Trophoblast cell (in vitro differentiated cells and primary cell): Measurements from ENCODE around the gene LLGL1.

Experiments used
- DNase-seq, 2 donors: peaks; one replicate each; pipeline ENCODE4 v3.0.0-alpha.2; 2016
- H2AFZ ChIP-seq: 2 replicates; pipeline ENCODE4 v1.6.1; 2013; ENCODE audit warnings: low read length, moderate library complexity, mild to moderate bottlenecking; ENCODE audit not compliant: insufficient read depth, poor library complexity
- H2AK5ac ChIP-seq: 2 replicates; pipeline ENCODE4 v1.6.1; 2013; ENCODE audit warnings: mild to moderate bottlenecking, low read length
- H2BK120ac ChIP-seq: 2 replicates; pipeline ENCODE4 v1.6.1; 2013; ENCODE audit warnings: low read length, mild to moderate bottlenecking, moderate library complexity; ENCODE audit not compliant: insufficient read depth, poor library complexity
- H2BK12ac ChIP-seq: 2 replicates; pipeline ENCODE4 v1.6.1; 2013; ENCODE audit warnings: mild to moderate bottlenecking, low read length, moderate library complexity
- H2BK5ac ChIP-seq: 2 replicates; pipeline ENCODE4 v1.6.1; 2013; ENCODE audit warnings: low read length, low read depth, moderate library complexity, mild to moderate bottlenecking; ENCODE audit not compliant: poor library complexity
- H3K14ac ChIP-seq: 2 replicates; pipeline ENCODE4 v1.6.1; 2013; ENCODE audit warnings: mild to moderate bottlenecking, low read length
- H3K18ac ChIP-seq: 2 replicates; pipeline ENCODE4 v1.6.1; 2013; ENCODE audit warnings: mild to moderate bottlenecking, low read length
- H3K23ac ChIP-seq: 2 replicates; pipeline ENCODE4 v1.6.1; 2013; ENCODE audit warnings: low read length
- H3K27ac ChIP-seq: 2 replicates; pipeline ENCODE4 v1.5.1; 2013; ENCODE audit warnings: low read depth, mild to moderate bottlenecking, inconsistent platforms, low read length, moderate library complexity
- H3K27me3 ChIP-seq: 2 replicates; pipeline ENCODE4 v1.6.1; 2013; ENCODE audit warnings: inconsistent platforms, mild to moderate bottlenecking, low read length, moderate library complexity; ENCODE audit not compliant: insufficient read depth
- H3K36me3 ChIP-seq, 2 experiments: 1 replicate in 1 of 2; 2 replicates in 1 of 2; pipeline ENCODE4 v1.6.1; 2013; ENCODE audit warnings: low read length in 2 of 2, mild to moderate bottlenecking in 2 of 2, moderate library complexity in 1 of 2; ENCODE audit not compliant: insufficient read depth in 2 of 2, control insufficient read depth in 1 of 2
- H3K4ac ChIP-seq: 2 replicates; pipeline ENCODE4 v1.6.1; 2013; ENCODE audit warnings: low read depth, mild to moderate bottlenecking, low read length, moderate library complexity
- H3K4me1 ChIP-seq, 2 experiments: 1 replicate in 1 of 2; 2 replicates in 1 of 2; pipeline ENCODE4 v1.6.1; 2013; ENCODE audit warnings: low read length in 2 of 2, mild to moderate bottlenecking in 2 of 2, moderate library complexity in 1 of 2; ENCODE audit not compliant: insufficient read depth in 2 of 2, control insufficient read depth in 1 of 2
- H3K4me2 ChIP-seq: 2 replicates; pipeline ENCODE4 v1.6.1; 2013; ENCODE audit warnings: inconsistent platforms, mild to moderate bottlenecking, low read length, moderate library complexity
- H3K4me3 ChIP-seq: 2 replicates; pipeline ENCODE4 v1.5.1; 2013; ENCODE audit warnings: mild to moderate bottlenecking, low read depth, low read length, inconsistent platforms
- H3K79me1 ChIP-seq: one replicate; pipeline ENCODE4 v1.6.1; 2013; ENCODE audit warnings: low read length
- H3K79me2 ChIP-seq: 2 replicates; pipeline ENCODE4 v1.6.1; 2013; ENCODE audit warnings: low read length, mild to moderate bottlenecking; ENCODE audit not compliant: control insufficient read depth, insufficient read depth, poor library complexity
- H3K9ac ChIP-seq: 2 replicates; pipeline ENCODE4 v1.6.1; 2013; ENCODE audit warnings: mild to moderate bottlenecking, low read length
- H3K9me3 ChIP-seq: 2 replicates; pipeline ENCODE4 v1.6.1; 2013; ENCODE audit warnings: low read depth, mild to moderate bottlenecking, control low read depth, inconsistent platforms, low read length; ENCODE audit not compliant: insufficient read depth
- H4K12ac ChIP-seq: 2 replicates; pipeline ENCODE4 v1.6.1; 2013; ENCODE audit warnings: low read depth, mild to moderate bottlenecking, low read length, moderate library complexity
- H4K8ac ChIP-seq: 2 replicates; pipeline ENCODE4 v1.6.1; 2013; ENCODE audit warnings: low read depth, mild to moderate bottlenecking, low read length, moderate library complexity
- H4K91ac ChIP-seq: one replicate; pipeline ENCODE4 v1.6.1; 2013; ENCODE audit warnings: low read depth, mild to moderate bottlenecking, low read length, moderate library complexity
- WGBS: extraction: QIAGEN DNeasy Blood & Tissue Kit; methylation state at CpG from one replicate; pipeline ENCODE4 v1.1.7; 2013; ENCODE audit warnings: missing lambda C conversion rate; ENCODE audit not compliant: insufficient read length, insufficient coverage; ENCODE audit errors: extremely low coverage; 5-methylcytosine and 5-hydroxymethylcytosine counted together

LLGL1 gene

GRCh38 chr17:18285296-18285695, 59.9 kb downstream of the LLGL1 start:
- H2AK5ac ChIP-seq = no peak overlapping the region
- no peaks in the 10 kb centered on the region for H3K79me1 ChIP-seq
- H3K9ac ChIP-seq = no peak overlapping the region
- H3K27ac ChIP-seq = no peak overlapping the region
- no peak overlapping the region for H3K4me3 ChIP-seq
- no peak overlapping the region for H2BK12ac ChIP-seq
- no peak overlapping the region for H3K23ac ChIP-seq
- peaks cover 64 to 68% of the 10 kb centered on the region in 2 experiments for H3K36me3 ChIP-seq
- no peak for DNase-seq
- no peak overlapping the region for H4K8ac ChIP-seq
- no peak overlapping the region for H4K12ac ChIP-seq
- H2BK5ac ChIP-seq = no peak overlapping the region
- no peaks in the 10 kb centered on the region for H3K27me3 ChIP-seq
- no peak overlapping the region for H3K4me2 ChIP-seq
- no peak overlapping the region for H3K18ac ChIP-seq
- H3K4ac ChIP-seq = no peak overlapping the region
- no peak overlapping the region for H4K91ac ChIP-seq
- H3K4me1 ChIP-seq = no peaks in the 10 kb centered on the region
- no peaks in the 10 kb centered on the region for H3K9me3 ChIP-seq
- H2BK120ac ChIP-seq = no peak overlapping the region
- no peaks in the 10 kb centered on the region for H3K79me2 ChIP-seq
- no peak overlapping the region for H3K14ac ChIP-seq
- WGBS = no CpG with 5 or more reads among the region's 11 CpGs
- no peak overlapping the region for H2AFZ ChIP-seq

DNA sequence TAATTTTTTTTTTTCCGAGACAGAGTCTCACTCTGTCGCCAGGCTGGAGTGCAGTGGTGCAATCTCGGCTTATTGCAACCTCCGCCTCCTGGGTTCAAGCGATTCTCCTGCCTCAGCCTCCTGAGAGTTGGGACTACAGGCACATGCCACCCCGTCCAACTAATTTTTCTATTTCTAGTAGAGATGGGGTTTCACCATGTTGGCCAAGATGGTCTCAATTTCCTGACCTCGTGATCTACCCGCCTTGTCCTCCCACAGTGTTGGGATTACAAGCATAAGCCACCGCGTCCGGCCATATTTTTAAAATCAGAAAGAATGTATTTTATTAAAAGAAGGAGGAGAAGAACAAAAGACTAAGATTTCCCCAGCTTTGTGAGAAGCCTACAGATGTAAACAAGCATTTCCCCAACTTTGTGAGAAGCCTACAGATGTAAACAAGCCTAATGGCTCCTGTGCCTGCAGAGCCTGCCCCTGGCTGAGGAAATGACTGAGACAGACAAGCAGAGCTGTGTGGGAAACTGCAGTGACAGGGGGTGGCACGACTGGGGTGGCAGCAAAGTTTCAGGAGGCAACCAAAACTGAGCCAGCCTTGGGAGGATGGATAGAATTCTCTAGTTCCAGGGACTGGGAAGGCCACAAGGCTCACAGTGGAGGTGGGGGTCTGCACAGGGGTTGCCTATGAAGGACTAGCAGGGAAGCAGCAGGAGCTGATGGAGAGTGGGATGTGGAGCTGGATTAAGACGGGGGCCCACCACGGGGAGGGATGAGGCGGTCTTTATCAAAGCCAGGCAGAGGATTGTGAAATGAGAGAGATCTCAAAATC, 66.5 kb downstream of the LLGL1 start:
- Histone ChIP-seq H3K27ac (no peak overlapping the region), H3K4me3 (no peak overlapping the region), H2AK5ac (no peak overlapping the region), H3K36me3 (peaks cover 55 to 69% of the 10 kb centered on the region in 2 experiments), H3K4me1 (no peaks in the 10 kb centered on the region), H2BK5ac (no peak overlapping the region), H3K4ac (no peak overlapping the region), H3K27me3 (no peaks in the 10 kb centered on the region), H3K9ac (no peak overlapping the region), H3K4me2 (no peak overlapping the region), H3K18ac (no peak overlapping the region), H2BK12ac (no peak overlapping the region), H3K79me1 (no peaks in the 10 kb centered on the region), H4K91ac (no peak overlapping the region), H2AFZ (no peak overlapping the region), H4K12ac (no peak overlapping the region), H4K8ac (no peak overlapping the region), H3K9me3 (no peaks in the 10 kb centered on the region), H2BK120ac (no peak overlapping the region), H3K79me2 (no peaks in the 10 kb centered on the region), H3K14ac (no peak overlapping the region), H3K23ac (no peak overlapping the region)
- WGBS = no CpG with 5 or more reads among the region's 15 CpGs
- no peak for DNase-seq
